Sigmoid colon (tissue), 4 donors: Measurements from ENCODE around the gene SLC16A3.

Experiments used
- EP300 ChIP-seq, 4 donors: sonication (generic); formaldehyde crosslinking; IDR thresholded peaks; one replicate each; pipeline ENCODE4 v1.6.1; 2017; ENCODE audit warnings: antibody characterized with exemption in 4 of 4
- POLR2A ChIP-seq, 2 donors: fragments of 450-650 bp; IDR thresholded peaks; one replicate each; pipeline ENCODE4 v1.6.1; 2016; ENCODE audit warnings: antibody characterized with exemption in 2 of 2, mild to moderate bottlenecking in 2 of 2, moderate library complexity in 2 of 2
- TF ChIP-seq, protein P1 (sequence below), 4 experiments: fragments of 450-650 bp in 3 of 4; fragments of 200-600 bp in 1 of 4; IDR thresholded peaks; one replicate each; pipeline ENCODE4 v1.5.1; 2016 to 2019; ENCODE audit warnings: antibody characterized with exemption in 4 of 4, mild to moderate bottlenecking in 3 of 4, moderate library complexity in 2 of 4

GRCh38 chr17:82201498-82201910, 27.3 kb upstream of the SLC16A3 start:
- TF ChIP-seq, protein P1, sequence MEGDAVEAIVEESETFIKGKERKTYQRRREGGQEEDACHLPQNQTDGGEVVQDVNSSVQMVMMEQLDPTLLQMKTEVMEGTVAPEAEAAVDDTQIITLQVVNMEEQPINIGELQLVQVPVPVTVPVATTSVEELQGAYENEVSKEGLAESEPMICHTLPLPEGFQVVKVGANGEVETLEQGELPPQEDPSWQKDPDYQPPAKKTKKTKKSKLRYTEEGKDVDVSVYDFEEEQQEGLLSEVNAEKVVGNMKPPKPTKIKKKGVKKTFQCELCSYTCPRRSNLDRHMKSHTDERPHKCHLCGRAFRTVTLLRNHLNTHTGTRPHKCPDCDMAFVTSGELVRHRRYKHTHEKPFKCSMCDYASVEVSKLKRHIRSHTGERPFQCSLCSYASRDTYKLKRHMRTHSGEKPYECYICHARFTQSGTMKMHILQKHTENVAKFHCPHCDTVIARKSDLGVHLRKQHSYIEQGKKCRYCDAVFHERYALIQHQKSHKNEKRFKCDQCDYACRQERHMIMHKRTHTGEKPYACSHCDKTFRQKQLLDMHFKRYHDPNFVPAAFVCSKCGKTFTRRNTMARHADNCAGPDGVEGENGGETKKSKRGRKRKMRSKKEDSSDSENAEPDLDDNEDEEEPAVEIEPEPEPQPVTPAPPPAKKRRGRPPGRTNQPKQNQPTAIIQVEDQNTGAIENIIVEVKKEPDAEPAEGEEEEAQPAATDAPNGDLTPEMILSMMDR (IDR thresholded peaks at IDR 0.05): no peak
- no peak for TF ChIP-seq POLR2A (IDR thresholded peaks at IDR 0.05)
- TF ChIP-seq EP300 (IDR thresholded peaks at IDR 0.05): no peak
